ENCODE results near the gene EEF1AKMT1. TPM values are rescaled to one million over a fixed set of nuclear protein-coding genes. Genes with fewer than 3 reads are reported as not detected.
A peak's percentile ranks its signal among the peaks of the same experiment; 100 is the strongest.

The EEF1AKMT1 gene
- total RNA-seq, 4 donors from 2014 or later, result 3.0 to 8.6 TPM; not detected in 2

DNA sequence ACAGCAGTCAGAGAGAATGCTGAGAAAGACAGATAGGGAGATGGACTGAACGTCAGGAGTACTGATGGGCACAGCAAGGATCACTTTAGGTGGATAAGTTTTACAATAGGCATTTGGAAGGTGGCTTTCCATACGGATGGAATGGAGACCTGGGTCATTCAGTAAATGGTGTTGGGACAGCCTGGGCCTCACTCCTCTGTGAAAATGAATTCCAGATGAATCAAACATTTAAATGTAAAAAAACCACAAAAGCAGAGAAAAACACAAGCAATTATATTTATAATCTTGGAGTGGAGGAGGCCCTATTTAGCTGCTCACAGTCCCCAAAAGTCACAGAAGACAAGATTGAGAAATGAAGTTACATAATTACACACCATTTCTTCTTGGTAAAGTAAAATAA is 65.5 kb downstream of the EEF1AKMT1 start:
- Histone ChIP-seq H3K27ac (no peak overlapping the region), H3K9me3 (no peaks in the 10 kb centered on the region), H3K4me3 (no peak overlapping the region), H3K4me1 (peaks cover 0 to 13% (median 12%) of the 10 kb centered on the region in 4 donors), H3K27me3 (peaks cover under 1% of the 10 kb centered on the region), H3K36me3 (no peaks in the 10 kb centered on the region)
- 76% methylated on average over 2 of the region's 2 CpGs; no CpG with 5 or more reads in 1 of the 2 donors for WGBS, 2 donors (ENCODE audit: low coverage in 1 of 2)
- in situ Hi-C loops (cut with MboI; ENCODE audit: low pct_ligation_motif_present in 1 of 4, low pct_unique_long_range_greater_than_20kb in 1 of 4, low sequenced_read_pairs in 3 of 4), result loop anchor here in 3 of 4 donors (10.0 to 25.0 kb wide), 5 partner anchors 104 to 379 kb away; partner anchors contain the start of gene XPO4 (in 2 of the 3)
- no peak for DNase-seq
- intact Hi-C loops (cut with DNase I; ENCODE audit: low total_unique reads), result no loop called here
- no peak for TF ChIP-seq EP300 (IDR thresholded peaks at IDR 0.05; ENCODE audit: low read depth)
- TF ChIP-seq POLR2A (IDR thresholded peaks at IDR 0.05), result no peak
- TF ChIP-seq POLR2AphosphoS5 (IDR thresholded peaks at IDR 0.05), result no peak

DNA sequence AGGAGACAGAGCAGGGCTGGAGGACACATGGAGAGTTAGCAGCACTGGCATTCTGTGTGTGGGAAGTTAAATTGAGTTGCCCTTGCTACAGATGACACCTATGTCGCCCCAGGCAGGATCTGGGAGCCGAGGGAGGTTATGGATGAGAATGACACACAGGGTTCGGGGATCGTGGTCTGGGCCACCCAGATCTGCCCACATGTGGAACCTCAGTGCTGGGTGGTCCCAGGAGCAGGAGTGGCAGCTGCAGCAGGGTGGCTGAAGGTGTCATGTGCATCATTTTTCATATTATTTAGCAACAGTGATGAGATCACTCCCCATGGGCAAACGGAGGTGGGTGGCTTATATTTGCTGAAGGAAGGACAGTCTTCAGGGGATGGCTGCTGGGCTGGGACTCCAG is 67.1 kb downstream of the EEF1AKMT1 start:
- peaks cover 0 to 16% (median 12%) of the 10 kb centered on the region in 4 donors for H3K4me1 ChIP-seq
- no peak for DNase-seq
- in situ Hi-C loops (cut with MboI; ENCODE audit: low pct_ligation_motif_present in 1 of 4, low pct_unique_long_range_greater_than_20kb in 1 of 4, low sequenced_read_pairs in 3 of 4), result loop anchor here in 3 of 4 donors (10.0 to 25.0 kb wide), 5 partner anchors 106 to 381 kb away; partner anchors contain the start of gene XPO4 (in 2 of the 3)
- no peak overlapping the region for H3K27ac ChIP-seq
- no peak overlapping the region for H3K4me3 ChIP-seq
- intact Hi-C loops (cut with DNase I; ENCODE audit: low total_unique reads), result no loop called here
- TF ChIP-seq POLR2A (IDR thresholded peaks at IDR 0.05), result no peak
- no peak for TF ChIP-seq POLR2AphosphoS5 (IDR thresholded peaks at IDR 0.05)
- WGBS, 2 donors (ENCODE audit: low coverage in 1 of 2), result 96% methylated on average over 4 of the region's 5 CpGs; no CpG with 5 or more reads in 1 of the 2 donors
- H3K36me3 ChIP-seq, result no peaks in the 10 kb centered on the region
- H3K9me3 ChIP-seq, result no peaks in the 10 kb centered on the region
- H3K27me3 ChIP-seq, result peaks cover 5% of the 10 kb centered on the region

DNA sequence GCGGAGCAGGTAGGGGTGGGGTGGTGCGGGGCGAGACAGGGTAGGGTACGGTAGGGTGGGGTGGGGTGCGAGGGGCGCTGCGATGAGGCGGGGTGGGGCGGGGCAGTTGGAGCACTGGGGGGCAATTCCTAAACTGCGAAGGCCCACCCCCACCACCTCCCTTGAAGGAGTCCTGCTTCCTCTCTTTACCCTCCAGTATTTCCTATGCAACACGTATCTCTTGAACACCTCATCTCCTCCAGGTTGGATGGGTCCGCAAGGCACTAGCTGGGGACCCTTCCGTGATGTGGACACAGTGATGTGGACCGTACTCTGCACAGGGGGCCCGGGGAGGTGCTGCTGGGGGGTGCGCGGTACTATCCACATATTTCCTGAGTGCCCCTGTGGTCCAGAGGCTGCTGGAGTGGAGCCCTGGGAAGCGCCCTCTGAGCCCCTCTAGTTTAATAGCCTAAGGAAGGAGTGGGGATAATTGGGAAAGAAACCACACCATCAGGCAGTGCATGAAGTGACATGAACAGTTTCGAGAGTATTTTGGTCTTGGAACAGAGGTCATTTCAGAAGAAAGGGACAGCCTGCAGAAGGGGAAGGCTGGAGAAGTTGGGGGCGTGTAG is 69.2 kb downstream of the EEF1AKMT1 start:
- H3K27ac ChIP-seq, result peak overlapping the region; percentile 2 to 55 (median 40)
- peaks cover 25% of the 10 kb centered on the region for H3K27me3 ChIP-seq
- intact Hi-C loops (cut with DNase I; ENCODE audit: low total_unique reads) (no loop called here), in situ Hi-C loops (cut with MboI; ENCODE audit: low pct_ligation_motif_present in 1 of 4, low pct_unique_long_range_greater_than_20kb in 1 of 4, low sequenced_read_pairs in 3 of 4) (loop anchor here in 3 of 4 donors (10.0 to 25.0 kb wide), 5 partner anchors 108 to 383 kb away; partner anchors contain the start of gene XPO4 (in 2 of the 3))
- H3K9me3 ChIP-seq, result no peaks in the 10 kb centered on the region
- 43 to 75% methylated on average over 3 to 14 of the region's 20 CpGs for WGBS, 2 donors (ENCODE audit: low coverage in 1 of 2)
- TF ChIP-seq EP300 (IDR thresholded peaks at IDR 0.05; ENCODE audit: low read depth), result no peak
- TF ChIP-seq POLR2A (IDR thresholded peaks at IDR 0.05), result no peak
- TF ChIP-seq, protein P1, sequence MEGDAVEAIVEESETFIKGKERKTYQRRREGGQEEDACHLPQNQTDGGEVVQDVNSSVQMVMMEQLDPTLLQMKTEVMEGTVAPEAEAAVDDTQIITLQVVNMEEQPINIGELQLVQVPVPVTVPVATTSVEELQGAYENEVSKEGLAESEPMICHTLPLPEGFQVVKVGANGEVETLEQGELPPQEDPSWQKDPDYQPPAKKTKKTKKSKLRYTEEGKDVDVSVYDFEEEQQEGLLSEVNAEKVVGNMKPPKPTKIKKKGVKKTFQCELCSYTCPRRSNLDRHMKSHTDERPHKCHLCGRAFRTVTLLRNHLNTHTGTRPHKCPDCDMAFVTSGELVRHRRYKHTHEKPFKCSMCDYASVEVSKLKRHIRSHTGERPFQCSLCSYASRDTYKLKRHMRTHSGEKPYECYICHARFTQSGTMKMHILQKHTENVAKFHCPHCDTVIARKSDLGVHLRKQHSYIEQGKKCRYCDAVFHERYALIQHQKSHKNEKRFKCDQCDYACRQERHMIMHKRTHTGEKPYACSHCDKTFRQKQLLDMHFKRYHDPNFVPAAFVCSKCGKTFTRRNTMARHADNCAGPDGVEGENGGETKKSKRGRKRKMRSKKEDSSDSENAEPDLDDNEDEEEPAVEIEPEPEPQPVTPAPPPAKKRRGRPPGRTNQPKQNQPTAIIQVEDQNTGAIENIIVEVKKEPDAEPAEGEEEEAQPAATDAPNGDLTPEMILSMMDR (IDR thresholded peaks at IDR 0.05), result no peak
- TF ChIP-seq POLR2AphosphoS5 (IDR thresholded peaks at IDR 0.05), result no peak
- peak overlapping the region in 3 of 4 donors; percentile 40 to 66 (median 45) for H3K4me3 ChIP-seq
- no peak for DNase-seq
- no peaks in the 10 kb centered on the region for H3K36me3 ChIP-seq
- H3K4me1 ChIP-seq, result peaks cover 0 to 16% (median 12%) of the 10 kb centered on the region in 4 donors

DNA sequence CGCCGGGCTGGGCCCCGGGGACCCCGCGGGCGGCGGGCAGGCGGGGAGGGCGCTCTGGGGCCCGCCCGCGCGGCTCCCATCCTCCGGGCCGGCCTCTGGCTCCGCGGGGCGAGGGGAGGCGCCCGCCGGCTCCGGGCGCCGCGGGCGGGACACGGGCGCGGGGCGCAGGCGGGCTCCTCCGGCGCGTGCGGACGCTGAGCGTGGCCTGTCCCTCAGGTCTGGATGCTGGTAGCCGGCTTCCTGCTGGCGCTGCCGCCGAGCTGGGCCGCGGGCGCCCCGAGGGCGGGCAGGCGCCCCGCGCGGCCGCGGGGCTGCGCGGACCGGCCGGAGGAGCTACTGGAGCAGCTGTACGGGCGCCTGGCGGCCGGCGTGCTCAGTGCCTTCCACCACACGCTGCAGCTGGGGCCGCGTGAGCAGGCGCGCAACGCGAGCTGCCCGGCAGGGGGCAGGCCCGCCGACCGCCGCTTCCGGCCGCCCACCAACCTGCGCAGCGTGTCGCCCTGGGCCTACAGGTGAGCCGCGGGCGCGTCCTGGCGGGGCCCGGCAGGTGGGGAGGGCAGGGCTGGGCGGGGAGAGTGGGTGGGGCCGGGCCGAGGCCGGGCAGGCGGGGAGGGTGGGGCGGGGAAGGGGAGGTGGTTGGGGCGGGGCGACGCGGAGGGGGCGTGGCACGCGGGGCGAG is 69.8 kb downstream of the EEF1AKMT1 start:
- intact Hi-C loops (cut with DNase I; ENCODE audit: low total_unique reads) (no loop called here), in situ Hi-C loops (cut with MboI; ENCODE audit: low pct_ligation_motif_present in 1 of 4, low pct_unique_long_range_greater_than_20kb in 1 of 4, low sequenced_read_pairs in 3 of 4) (loop anchor here in 3 of 4 donors (10.0 to 25.0 kb wide), 5 partner anchors 108 to 383 kb away; partner anchors contain the start of gene XPO4 (in 2 of the 3))
- peaks cover 0 to 16% (median 12%) of the 10 kb centered on the region in 4 donors for H3K4me1 ChIP-seq
- H3K27ac ChIP-seq, result peak overlapping the region in 3 of 4 donors; percentile 37 to 74 (median 55)
- peaks cover 25% of the 10 kb centered on the region for H3K27me3 ChIP-seq
- peak overlapping the region; percentile 29 to 66 (median 42) for H3K4me3 ChIP-seq
- TF ChIP-seq, protein P1 (IDR thresholded peaks at IDR 0.05), result peak in 4 of 5 experiments; percentile 44 to 66 (median 50)
- TF ChIP-seq POLR2A (IDR thresholded peaks at IDR 0.05) (no peak), POLR2AphosphoS5 (IDR thresholded peaks at IDR 0.05) (peak in 2 of 3 donors; percentile 59 to 61), EP300 (IDR thresholded peaks at IDR 0.05; ENCODE audit: low read depth) (no peak)
- peak; percentile 87 for DNase-seq
- 0% methylated on average over 23 of the region's 98 CpGs; no CpG with 5 or more reads in 1 of the 2 donors for WGBS, 2 donors (ENCODE audit: low coverage in 1 of 2)
- no peaks in the 10 kb centered on the region for H3K9me3 ChIP-seq
- no peaks in the 10 kb centered on the region for H3K36me3 ChIP-seq

Data from transverse colon (tissue), 4 donors.